IPS DF 4.7 (cell line): Measurements from ENCODE around the gene NR3C1.

Experiments used
- DNase-seq: peaks from one replicate; pipeline ENCODE4 v3.0.0-alpha.2; 2013; ENCODE audit warnings: low spot score; ENCODE audit errors: extremely low read depth

The NR3C1 gene

GRCh38 chr5:143399616-143400540, 3.6 kb downstream of the NR3C1 start:
- no peak for DNase-seq

GRCh38 chr5:143398451-143399237, 4.8 kb downstream of the NR3C1 start:
- no peak for DNase-seq

- no peak for DNase-seq
Measured at GRCh38 chr5:143398053-143398355, 5.5 kb downstream of the NR3C1 start.

GRCh38 chr5:143397302-143398052, 6.0 kb downstream of the NR3C1 start:
- DNase-seq = no peak

GRCh38 chr5:143396353-143396940, 7.0 kb downstream of the NR3C1 start:
- no peak for DNase-seq

- no peak for DNase-seq
Measured at GRCh38 chr5:143395638-143396352, 7.7 kb downstream of the NR3C1 start.

GRCh38 chr5:143393524-143393923, 10.0 kb downstream of the NR3C1 start:
- no peak for DNase-seq

GRCh38 chr5:143390941-143391340, 12.5 kb downstream of the NR3C1 start:
- no peak for DNase-seq

- DNase-seq = no peak
Measured at GRCh38 chr5:143390258-143390657, 13.2 kb downstream of the NR3C1 start.

GRCh38 chr5:143386725-143387124, 16.8 kb downstream of the NR3C1 start:
- DNase-seq = no peak

GRCh38 chr5:143384865-143385657, 18.4 kb downstream of the NR3C1 start:
- no peak for DNase-seq

GRCh38 chr5:143383988-143384387, 19.5 kb downstream of the NR3C1 start:
- no peak for DNase-seq

GRCh38 chr5:143379606-143380005, 23.9 kb downstream of the NR3C1 start:
- no peak for DNase-seq

- no peak for DNase-seq
Measured at GRCh38 chr5:143376911-143377813, 26.3 kb downstream of the NR3C1 start.

GRCh38 chr5:143376195-143376779, 27.2 kb downstream of the NR3C1 start:
- DNase-seq = no peak

- DNase-seq = no peak
Measured at GRCh38 chr5:143374496-143375217, 28.8 kb downstream of the NR3C1 start.

- no peak for DNase-seq
Measured at GRCh38 chr5:143373076-143373475, 30.4 kb downstream of the NR3C1 start.
